WERI-Rb-1 (cell line): ENCODE measurements around the gene MYO10.

Experiments used
- DNase-seq: peaks from one replicate; pipeline ENCODE4 v3.0.0-alpha.2; 2020
- H3K27ac ChIP-seq: fragments of 250-450 bp; sonication (Bioruptor Pico); 2 replicates; pipeline ENCODE4 v1.5.1; 2020; ENCODE audit warnings: mild to moderate bottlenecking, moderate library complexity
- H3K27me3 ChIP-seq: fragments of 250-450 bp; sonication (Bioruptor Pico); 2 replicates; pipeline ENCODE4 v1.5.1; 2021; ENCODE audit warnings: mild to moderate bottlenecking, low read depth, moderate library complexity; ENCODE audit not compliant: insufficient read depth, severe bottlenecking
- H3K36me3 ChIP-seq: fragments of 250-450 bp; sonication (Bioruptor Pico); 2 replicates; pipeline ENCODE4 v1.5.1; 2020; ENCODE audit warnings: mild to moderate bottlenecking, moderate library complexity
- H3K4me3 ChIP-seq: 2 replicates; pipeline ENCODE4 v1.5.1; 2011; ENCODE audit warnings: low read depth, mild to moderate bottlenecking, control low read depth, low read length
- H3K9me3 ChIP-seq: fragments of 250-450 bp; sonication (Bioruptor Pico); 2 replicates; pipeline ENCODE4 v1.5.1; 2021; ENCODE audit warnings: mild to moderate bottlenecking, moderate library complexity; ENCODE audit not compliant: severe bottlenecking
- TF ChIP-seq, protein P1 (sequence below): IDR thresholded peaks from 2 replicates; pipeline ENCODE4 v1.5.1; 2011; ENCODE audit warnings: low read depth, mild to moderate bottlenecking, control low read depth, inconsistent platforms, low read length

The MYO10 gene

DNA sequence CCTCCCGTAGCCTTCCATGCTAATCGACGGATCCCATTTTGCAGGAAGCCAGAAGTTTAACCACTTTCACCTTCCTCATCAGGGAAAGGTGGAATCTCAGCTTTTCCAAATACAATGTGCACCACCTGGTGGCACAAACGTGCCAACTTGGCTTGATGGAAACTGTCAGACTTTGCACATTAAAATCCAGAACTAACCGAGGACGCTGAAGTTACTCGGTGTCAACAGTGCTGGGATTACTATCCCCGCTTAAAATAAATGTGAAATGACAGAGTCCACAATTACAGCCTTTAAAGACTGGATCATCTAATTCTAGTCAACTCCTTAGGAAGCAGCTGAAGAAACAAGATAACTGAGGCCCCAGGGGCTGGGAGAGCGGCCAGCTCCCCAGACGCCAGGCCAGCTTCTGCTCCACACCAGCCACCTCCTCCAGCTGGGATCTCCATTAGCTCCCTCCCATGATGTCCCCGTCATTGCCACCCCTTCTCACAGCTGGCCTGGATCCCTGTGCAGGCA, 269.1 kb downstream of the MYO10 start:
- no peak overlapping the region for H3K4me3 ChIP-seq
- DNase-seq, result peak; percentile 28
- no peaks in the 10 kb centered on the region for H3K27me3 ChIP-seq
- H3K36me3 ChIP-seq, result peaks cover 61% of the 10 kb centered on the region
- no peak overlapping the region for H3K27ac ChIP-seq
- H3K9me3 ChIP-seq, result no peaks in the 10 kb centered on the region
- TF ChIP-seq, protein P1, sequence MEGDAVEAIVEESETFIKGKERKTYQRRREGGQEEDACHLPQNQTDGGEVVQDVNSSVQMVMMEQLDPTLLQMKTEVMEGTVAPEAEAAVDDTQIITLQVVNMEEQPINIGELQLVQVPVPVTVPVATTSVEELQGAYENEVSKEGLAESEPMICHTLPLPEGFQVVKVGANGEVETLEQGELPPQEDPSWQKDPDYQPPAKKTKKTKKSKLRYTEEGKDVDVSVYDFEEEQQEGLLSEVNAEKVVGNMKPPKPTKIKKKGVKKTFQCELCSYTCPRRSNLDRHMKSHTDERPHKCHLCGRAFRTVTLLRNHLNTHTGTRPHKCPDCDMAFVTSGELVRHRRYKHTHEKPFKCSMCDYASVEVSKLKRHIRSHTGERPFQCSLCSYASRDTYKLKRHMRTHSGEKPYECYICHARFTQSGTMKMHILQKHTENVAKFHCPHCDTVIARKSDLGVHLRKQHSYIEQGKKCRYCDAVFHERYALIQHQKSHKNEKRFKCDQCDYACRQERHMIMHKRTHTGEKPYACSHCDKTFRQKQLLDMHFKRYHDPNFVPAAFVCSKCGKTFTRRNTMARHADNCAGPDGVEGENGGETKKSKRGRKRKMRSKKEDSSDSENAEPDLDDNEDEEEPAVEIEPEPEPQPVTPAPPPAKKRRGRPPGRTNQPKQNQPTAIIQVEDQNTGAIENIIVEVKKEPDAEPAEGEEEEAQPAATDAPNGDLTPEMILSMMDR, result peak; percentile 53

DNA sequence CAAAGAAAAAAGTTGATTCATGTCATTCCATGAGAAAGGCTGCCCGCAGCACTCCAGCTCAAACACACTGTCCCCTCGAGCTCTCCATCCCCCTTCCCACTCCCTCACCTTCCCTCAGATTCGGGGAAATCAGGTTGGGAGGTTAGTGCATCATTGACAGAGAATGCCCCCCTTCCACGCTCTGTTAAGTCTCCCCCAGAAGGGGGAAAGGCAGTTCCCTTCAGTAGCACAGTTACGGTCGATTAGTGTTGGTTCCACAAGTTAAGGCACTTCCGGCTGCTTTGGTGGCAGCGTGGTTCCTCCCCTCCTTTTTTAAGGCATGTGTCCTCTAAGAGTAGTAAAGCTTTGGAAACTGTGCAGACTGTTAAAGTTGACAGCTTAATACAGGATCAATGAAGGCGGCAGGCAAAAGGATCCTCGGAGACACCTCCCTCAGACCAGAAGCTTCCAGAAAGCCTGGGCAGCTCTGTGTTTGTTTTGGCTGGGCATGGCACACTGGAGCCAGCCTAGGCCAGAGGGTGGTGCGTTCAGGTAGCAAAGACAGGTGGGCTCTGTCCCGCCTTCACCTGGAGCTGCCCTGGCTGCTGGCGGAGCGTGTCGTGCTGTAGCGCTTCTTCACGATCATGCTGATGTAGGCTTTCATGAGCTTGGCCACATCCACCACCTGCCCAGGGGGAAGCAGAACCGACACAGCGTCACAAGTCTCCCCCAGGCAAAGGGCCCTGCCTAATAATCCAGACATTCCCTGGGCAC, 269.8 kb downstream of the MYO10 start:
- Histone ChIP-seq H3K4me3 (no peak overlapping the region), H3K27me3 (no peaks in the 10 kb centered on the region), H3K36me3 (peaks cover 55% of the 10 kb centered on the region), H3K9me3 (no peaks in the 10 kb centered on the region), H3K27ac (no peak overlapping the region)
- TF ChIP-seq, protein P1, result no peak
- DNase-seq, result no peak

DNA sequence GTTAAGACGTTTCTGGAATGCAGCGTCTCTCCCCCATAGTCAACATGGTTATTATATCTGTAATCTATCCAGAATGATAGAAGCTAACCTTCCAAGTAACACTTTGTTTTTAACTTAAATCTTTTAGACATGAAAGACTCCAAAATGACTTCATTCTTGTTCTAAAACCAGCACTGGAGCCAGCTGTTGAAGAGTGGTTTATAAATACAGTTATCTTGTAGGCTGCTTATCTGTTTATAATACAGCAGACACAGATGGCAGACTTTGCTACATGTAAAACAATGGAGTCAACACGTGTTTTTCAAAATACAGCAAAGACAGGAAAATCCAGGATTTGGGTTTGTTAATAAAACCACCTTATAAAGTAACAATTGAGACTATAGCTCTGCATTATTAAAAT, 270.5 kb downstream of the MYO10 start:
- TF ChIP-seq, protein P1, result no peak
- Histone ChIP-seq H3K27ac (no peak overlapping the region), H3K4me3 (no peak overlapping the region), H3K9me3 (no peaks in the 10 kb centered on the region), H3K27me3 (no peaks in the 10 kb centered on the region), H3K36me3 (peaks cover 48% of the 10 kb centered on the region)
- DNase-seq, result no peak

DNA sequence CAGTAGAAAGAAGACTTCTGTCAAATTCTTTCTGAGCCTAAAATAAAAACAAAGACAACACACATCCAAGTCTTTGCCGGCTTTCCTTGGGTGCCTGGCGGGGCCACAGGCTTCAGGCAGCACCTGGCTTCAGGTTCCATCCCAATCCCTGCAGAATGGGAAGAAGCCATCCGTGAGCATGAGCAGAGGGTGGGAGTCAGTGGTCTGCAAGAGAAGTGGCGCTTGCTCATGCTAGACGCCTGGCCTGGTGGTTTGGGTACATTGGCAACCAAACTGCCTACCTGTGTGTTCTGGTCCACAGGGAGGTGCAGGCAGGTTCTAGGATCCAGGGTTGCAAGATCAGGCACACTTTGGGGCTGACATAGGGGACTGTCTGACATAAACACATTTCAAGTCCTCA, 271.7 kb downstream of the MYO10 start:
- no peak for DNase-seq
- peaks cover 37% of the 10 kb centered on the region for H3K36me3 ChIP-seq
- no peaks in the 10 kb centered on the region for H3K9me3 ChIP-seq
- H3K4me3 ChIP-seq, result no peak overlapping the region
- TF ChIP-seq, protein P1, result no peak
- H3K27me3 ChIP-seq, result no peaks in the 10 kb centered on the region
- H3K27ac ChIP-seq, result no peak overlapping the region

DNA sequence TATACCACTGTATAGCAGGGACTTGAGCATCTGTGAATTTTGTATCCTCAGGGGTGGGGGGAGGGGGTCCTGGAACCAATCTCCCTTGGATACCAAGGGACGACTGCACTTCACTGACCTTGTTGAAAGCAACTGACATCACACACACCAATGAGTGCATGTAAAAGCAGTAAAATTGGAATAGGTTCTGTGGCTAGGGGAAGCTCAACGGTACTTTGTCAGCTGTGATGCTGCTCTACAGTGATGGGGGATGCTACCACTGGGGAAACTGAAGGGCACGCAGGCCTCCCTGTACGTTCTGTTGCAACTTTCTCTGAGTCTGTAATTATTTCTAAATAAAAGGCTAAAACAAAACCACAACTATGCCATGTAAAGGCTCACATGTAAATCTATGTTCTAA, 272.2 kb downstream of the MYO10 start:
- Histone ChIP-seq H3K27me3 (no peaks in the 10 kb centered on the region), H3K9me3 (no peaks in the 10 kb centered on the region), H3K36me3 (peaks cover 34% of the 10 kb centered on the region), H3K4me3 (no peak overlapping the region), H3K27ac (no peak overlapping the region)
- no peak for DNase-seq
- TF ChIP-seq, protein P1, result no peak
